H1 (cell line): Measurements from ENCODE around the gene CPXM2. TPM values are rescaled to one million over a fixed set of nuclear protein-coding genes. Genes with fewer than 3 reads are reported as not detected.

Experiments used
- CHD2 ChIP-seq: IDR thresholded peaks from 2 replicates; pipeline ENCODE4 v1.6.1; 2012; ENCODE audit warnings: low read length, improper control_type of control experiment
- GTF2F1 ChIP-seq: IDR thresholded peaks from 2 replicates; pipeline ENCODE4 v1.6.1; 2012; ENCODE audit warnings: low read depth, low read length, improper control_type of control experiment, borderline replicate concordance
- KDM4A ChIP-seq: IDR thresholded peaks from one replicate; pipeline ENCODE4 v1.7.1; 2012; ENCODE audit warnings: low read depth, mild to moderate bottlenecking, moderate library complexity, low read length, inconsistent platforms; ENCODE audit not compliant: severe bottlenecking
- PHF8 ChIP-seq: fragments of 200-600 bp; sonication (generic); conservative IDR thresholded peaks from 2 replicates; pipeline ENCODE4 v1.7.1; 2012; ENCODE audit warnings: low read depth, mild to moderate bottlenecking, inconsistent platforms, low read length, moderate library complexity
- SRF ChIP-seq: IDR thresholded peaks from 2 replicates; pipeline ENCODE4 v1.6.1; 2011; ENCODE audit warnings: mild to moderate bottlenecking, low read depth, low read length, moderate library complexity
- polyA plus RNA-seq, 7 experiments: library from polyadenylated mRNA; depleted of rRNA in 3 of 7; stranded (reverse) in 5 of 7; unstranded in 2 of 7; fragments of >200 nt in 5 of 7; fragments of 200-250 nt in 2 of 7; gene quantifications; 1 replicate in 5 of 7; 2 replicates in 1 of 7; 4 replicates in 1 of 7; pipeline versions ENCODE4 v1.2.1 to v1.2.3, GENCODE V29; 2011 to 2013; ENCODE audit warnings: missing spikeins in 2 of 7, mixed read lengths in 2 of 7
- total RNA-seq: library from RNA; stranded (reverse); fragmentation: NEBNext Ultra II Directional; extraction: Animal tissue kit (Norgen Biotek cat#: 25700); gene quantifications from 2 replicates; pipeline ENCODE4 v1.2.1, GENCODE V29; 2021
- TF ChIP-seq, protein P1 (sequence below): IDR thresholded peaks from 2 replicates; pipeline ENCODE4 v1.6.1; 2011; ENCODE audit warnings: low read depth, mild to moderate bottlenecking, low read length; ENCODE audit not compliant: insufficient read depth
- TF ChIP-seq, protein P2 (sequence below): IDR thresholded peaks from 2 replicates; pipeline ENCODE4 v1.6.1; 2011; ENCODE audit warnings: low read length, improper control_type of control experiment

The CPXM2 gene
- total and polyA plus RNA-seq, 2 of the 8 experiments (the other 6 are each of a cell fraction or from before 2014, with no cell fraction given) = 2.4 to 2.9 TPM

DNA sequence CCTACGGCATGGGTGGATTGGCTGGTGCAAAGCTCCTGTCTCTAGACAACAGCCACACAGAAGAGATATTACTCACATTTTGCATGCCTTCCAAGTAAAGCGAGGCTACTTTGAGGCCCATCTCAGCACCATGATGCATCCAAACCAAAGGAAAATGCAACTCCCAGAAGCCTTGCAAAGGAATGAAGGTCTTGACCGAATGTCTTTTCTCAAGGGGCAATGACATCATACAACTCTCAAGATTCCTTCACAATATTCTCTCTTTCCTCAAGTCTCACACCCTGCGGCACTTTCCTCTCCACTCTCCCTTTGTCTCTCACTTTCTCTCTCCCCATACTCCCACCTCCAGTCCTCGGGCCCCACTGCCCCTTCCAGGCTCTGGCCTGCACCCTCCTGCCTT lies 44.8 kb upstream of the CPXM2 start (continued):
- TF ChIP-seq, protein P1, sequence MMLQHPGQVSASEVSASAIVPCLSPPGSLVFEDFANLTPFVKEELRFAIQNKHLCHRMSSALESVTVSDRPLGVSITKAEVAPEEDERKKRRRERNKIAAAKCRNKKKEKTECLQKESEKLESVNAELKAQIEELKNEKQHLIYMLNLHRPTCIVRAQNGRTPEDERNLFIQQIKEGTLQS = no peak
- TF ChIP-seq PHF8 = no peak
- TF ChIP-seq KDM4A = no peak
- TF ChIP-seq GTF2F1 = no peak
- TF ChIP-seq, protein P2, sequence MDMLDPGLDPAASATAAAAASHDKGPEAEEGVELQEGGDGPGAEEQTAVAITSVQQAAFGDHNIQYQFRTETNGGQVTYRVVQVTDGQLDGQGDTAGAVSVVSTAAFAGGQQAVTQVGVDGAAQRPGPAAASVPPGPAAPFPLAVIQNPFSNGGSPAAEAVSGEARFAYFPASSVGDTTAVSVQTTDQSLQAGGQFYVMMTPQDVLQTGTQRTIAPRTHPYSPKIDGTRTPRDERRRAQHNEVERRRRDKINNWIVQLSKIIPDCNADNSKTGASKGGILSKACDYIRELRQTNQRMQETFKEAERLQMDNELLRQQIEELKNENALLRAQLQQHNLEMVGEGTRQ = no peak
- TF ChIP-seq CHD2 = no peak
- no peak for TF ChIP-seq SRF
